Stimulated activated CD4-positive, alpha-beta T cell treated with anti-CD3 and anti-CD28 coated beads, Interleukin-4, amount 100 ng/mL, for 1 hour (primary cell): ENCODE data around the gene ABRACL.
"Not testable (repeated sequence)": the region's sequence is repeated elsewhere in the genome, so short reads cannot be mapped to it uniquely, and the experiment has no call there.

Experiments used
- DNase-seq: peaks from one replicate; pipeline ENCODE4 v3.0.0-alpha.2; 2020

Gene ABRACL, protein sequence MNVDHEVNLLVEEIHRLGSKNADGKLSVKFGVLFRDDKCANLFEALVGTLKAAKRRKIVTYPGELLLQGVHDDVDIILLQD

DNA sequence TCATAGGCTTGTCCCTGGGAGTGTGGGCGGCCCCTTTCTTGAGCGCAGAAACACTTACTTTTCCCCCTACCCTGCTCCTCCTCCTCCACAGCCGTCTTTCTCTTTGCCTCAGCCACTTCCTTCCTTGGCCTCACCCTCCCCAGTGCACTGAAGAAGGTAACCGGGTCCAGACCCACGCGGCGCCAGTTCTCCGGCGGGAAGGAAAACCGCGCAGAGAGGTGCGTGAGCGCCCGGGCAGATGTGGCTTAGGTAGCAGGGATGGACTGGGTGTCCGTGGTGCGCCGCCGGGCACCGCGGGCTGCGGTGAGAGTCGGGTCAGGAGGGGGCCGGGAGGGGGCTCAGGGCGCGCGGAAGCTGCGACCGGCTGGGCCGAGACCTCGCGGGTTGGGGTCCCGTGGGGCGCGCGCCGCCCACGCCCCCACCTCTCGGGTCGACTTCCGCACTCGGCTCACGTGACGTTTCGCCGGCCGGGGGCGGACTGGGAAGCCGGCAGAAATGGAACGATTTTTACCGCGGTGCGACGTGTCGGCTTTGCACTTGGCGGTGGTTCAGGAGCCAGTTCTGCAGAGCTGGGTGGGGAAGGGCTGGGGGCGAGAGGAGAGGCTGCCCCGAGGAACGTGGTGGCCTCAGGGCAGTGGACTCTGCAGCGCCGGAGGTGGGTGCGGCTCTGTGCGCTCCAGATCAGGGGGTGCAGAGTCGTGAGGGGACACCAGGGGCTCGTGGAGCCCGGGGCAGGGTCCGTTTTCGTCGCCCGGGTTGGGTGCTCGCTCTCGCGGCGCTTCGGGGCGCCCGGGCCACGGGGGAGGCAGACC lies at the start of gene ABRACL:
Gene ABRACL (plus strand): TSS at position 88 of the 812 bp plus-strand sequence. CDS start 5,416 bp downstream, outside the sequence.
- DNase-seq: peak; percentile 84

DNA sequence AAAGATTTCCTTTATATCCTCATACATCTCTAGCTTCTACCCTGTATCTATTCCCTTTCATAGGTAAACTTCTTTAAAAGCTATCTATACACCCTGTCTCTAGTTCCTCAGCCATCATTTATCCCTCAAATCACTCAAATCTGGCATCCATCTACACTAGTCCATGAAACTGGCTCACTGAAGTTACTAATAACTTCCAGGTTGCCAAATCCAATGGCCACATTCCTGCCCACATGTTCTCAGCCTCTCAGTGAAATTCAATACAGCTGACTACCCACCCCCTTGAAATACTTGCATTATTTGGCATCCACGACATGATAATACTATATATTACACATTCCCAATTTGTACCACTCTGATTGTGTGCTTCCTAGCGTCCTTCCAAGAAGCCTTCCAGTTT lies 49.2 kb upstream of the ABRACL start:
- no peak for DNase-seq

DNA sequence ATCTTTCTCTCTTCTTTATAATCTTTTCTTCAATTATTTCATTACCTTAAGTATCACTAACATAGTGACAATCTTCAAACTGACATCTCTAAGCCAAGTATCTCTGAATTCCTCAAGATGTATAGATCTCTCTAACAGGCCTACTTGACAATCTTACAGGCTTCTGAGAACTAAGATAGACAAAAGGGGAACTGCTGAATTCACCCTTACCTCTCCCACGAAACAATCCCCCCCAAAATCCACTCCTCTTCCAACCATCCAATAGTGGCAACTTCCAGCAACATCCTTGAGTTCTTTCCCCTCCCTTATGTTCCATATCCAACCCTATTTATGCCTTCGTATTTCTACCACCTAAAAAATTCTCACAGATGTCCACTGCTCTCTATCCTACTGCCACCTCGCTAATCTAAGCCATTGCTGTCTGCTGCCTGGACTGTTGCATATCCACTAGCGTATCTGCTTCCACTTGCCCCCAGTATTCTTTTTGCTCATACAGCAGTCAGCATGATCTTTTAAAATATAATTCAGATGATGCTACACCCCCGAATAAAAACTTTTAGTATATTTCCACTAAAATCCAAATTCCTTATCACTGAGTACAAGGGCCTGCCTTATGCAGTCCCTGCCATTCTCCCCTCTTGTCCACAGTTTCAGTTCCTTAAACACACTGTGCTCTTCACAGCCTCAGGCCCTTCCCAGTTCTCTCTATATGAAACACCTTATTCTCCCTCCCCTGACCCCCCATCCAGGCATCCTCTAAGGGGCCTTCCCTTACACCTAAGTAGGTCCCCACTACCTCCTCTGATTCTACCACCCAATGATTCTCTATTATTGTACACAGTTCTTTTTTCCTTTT lies 48.5 kb upstream of the ABRACL start:
- DNase-seq: no peak

DNA sequence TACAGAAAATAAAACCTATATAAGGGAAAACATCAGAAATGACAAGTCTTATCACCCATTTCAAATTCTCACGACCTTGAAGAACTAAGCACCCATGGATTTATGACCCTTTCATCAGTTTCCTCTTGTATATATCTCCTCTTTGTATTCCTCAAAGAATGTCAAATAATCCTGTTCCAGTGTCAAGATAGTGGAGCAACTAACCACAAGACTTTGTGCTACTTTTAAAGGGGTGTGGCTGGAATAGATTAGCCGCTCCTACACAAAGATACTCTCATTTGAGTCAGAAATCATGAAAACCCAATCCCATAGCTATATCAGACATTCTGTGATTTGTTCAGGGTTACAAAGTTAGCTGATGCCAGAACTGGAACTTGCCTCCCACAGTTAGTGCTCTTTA lies 47.1 kb upstream of the ABRACL start:
- DNase-seq: no peak

DNA sequence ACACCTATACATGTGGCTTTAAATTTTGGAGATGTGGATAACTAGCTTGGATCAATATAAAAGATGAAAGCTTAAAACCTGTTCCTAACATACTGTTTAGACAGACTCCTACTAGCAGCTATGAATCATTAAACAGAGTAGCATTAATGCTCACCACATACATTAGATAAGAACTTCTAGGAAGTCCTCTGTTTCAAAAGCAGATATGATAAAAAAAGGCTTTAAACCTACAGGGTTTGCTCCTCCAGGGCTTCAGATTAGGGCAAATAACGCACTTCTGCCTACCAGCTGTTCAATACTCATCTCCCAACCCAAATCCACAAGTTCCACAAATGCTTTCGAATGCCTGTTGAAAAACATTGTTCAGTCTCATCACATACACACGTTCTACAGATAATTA lies 42.0 kb upstream of the ABRACL start:
- DNase-seq: no peak

DNA sequence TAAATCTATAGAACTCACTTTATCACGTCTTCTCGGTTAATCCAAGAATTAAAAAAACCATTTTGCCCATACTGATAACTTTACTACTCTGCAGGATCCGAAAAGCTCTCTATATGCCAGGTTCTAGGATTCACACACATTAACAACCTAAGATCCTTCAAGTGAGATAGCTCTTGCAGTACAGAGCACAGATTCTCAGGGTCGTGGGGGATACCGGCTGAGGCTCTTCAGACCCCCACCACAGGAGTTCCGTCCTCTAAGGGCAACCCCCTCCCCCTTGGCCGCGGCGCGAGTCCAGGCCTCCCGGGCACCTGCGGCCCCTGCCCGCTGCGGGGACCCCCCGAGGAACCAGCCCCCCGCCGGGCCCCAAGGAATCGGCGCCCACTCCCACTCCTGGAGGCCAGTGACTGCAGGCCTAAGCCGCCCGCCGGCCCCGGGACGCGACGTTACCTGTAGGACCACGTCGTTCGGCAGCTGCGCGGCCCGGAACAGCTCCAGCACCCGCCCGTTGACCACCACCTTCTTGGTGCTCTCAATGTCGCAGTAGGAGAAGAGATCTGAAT lies 41.4 kb upstream of the ABRACL start:
- DNase-seq: no peak

DNA sequence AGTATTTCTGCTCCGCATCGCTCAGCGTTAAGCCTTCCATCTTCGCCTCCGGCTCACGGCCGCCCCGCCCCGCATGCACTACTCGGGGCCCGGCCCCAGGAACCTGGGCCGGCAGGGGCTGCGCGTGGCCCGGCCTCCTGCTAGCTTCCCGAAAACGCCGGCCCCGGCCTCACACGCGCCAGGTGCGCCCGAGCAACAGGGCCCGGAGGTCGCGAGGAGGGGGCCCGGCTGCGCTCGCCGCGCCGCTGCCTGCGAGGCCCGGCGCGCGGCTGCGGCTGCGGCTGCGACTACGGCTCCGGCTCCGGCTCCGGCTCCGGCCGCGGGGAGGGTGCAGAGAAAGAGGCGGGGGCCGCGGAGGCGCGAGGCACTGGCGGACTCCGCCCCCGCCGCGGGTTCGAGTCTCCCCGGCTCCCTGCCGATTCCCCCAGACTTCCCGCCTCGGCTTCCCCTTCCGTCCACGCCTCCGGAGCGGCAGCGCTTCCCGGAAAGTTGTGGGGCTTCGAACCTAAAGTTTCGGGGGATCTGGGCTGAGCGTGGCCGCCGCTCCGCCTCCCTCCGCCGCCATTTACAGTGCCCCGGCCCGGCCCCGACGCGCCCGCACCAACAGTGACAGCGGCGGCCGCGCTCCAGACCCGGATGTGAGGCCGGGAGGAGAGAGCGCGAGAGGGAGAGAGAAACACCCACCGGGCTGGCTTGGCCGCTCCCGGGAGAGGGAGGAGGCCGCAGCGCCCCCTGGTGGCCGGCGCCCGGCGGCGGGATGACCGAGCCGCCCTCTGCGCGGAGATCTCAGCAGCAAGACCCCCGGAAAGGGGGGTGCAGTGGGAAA lies 40.7 kb upstream of the ABRACL start, which contains the start of gene REPS1:
Gene REPS1 (minus strand): TSS at position 611 of the 826 bp plus-strand sequence. CDS start 571 bp downstream, at position 40.
- DNase-seq: peak; percentile 92

DNA sequence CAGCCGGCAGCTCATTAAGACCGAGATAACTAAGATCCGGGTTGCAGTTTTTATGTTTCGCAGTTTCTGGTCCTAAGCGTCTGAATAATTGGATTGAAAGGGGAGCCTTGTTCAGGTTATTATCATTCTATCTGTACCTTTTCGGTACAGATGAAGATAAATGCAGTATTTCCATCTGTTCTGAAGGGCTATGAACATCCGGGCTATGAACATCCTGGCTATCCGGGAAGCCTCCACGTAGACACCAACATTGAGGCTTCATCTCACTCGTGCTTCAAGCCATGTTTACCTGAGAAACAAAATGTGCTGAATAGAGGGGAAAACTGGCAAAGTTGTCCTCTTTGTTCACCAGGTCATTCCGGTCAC lies 40.1 kb upstream of the ABRACL start:
- DNase-seq: no peak

DNA sequence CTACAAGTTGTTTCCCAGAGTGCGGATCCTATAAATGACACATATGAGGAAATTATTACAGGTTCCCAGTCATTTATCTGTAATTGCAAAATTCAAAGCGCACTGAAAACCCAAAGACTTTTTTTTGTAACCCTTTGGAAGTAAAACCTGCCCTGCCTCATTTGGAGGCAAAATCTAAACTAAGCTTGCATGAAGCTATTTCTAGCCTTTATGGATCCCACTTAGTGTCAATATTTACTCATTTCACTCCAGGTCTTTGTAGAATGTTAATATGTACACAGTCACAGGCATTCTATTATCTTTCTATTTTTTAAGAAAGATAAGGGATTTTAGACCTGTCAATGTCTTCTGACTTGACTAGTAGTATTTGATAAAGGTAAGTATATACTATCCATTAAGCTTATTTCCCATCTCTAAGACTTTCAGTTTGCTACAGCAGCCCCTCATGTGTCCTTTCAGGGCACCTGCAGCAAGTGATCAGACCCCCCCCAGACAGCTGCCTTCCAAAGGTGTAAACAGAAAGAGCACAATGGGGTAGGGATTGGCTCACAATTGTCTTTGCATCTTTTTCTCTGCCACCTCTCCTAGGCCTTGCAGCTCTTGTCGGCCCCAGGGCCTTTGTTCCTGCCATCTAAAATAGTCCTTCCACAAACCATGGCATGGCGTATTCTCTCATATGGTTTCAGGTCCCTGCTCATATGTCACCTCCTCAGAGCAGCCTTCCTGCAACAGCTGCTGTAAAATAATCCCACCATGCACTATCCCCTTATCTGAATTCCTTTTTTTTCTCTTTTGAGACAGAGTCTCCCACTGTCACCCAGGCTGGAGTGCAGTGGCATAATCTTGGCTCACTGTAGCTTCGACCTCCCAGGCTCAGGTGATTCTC lies 39.2 kb upstream of the ABRACL start:
- DNase-seq: no peak

DNA sequence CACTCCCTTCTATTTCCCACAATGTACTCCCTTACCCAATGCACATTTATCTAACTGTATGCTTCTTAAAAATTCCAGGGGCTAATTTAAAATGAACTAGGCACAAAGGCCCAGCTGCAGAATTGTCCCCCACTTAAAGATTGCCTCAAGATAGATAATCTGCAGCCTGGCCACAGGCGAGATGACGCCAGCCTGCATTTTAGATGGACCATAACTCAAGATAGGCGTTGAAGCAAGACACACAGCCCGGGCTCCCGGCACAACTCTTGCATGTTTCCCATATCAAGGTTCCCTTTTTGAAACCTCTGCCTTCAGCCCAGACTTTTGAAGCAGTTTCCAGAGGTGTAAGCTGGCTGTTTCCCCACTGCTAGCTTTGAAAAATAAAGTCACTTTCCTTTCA lies 37.3 kb upstream of the ABRACL start:
- no peak for DNase-seq

DNA sequence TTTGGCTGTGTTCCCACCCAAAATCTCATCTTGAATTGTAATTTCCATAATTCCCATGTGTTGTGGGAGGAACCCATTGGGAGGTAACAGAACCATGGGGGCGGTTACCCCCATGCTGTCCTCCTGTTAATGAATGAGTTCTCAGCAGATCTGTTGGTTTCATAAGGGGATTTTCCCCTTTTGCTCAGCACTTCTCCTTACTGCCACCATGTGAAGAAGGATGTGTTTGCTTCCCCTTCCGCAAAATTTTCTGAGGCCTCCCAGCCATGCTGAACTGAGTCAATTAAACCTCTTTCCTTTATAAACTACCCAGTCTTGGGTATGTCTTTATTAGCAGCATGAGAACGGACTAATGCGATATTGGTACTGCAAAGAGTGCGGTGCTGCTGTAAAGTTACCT lies 35.6 kb upstream of the ABRACL start:
- DNase-seq: not testable (repeated sequence)

DNA sequence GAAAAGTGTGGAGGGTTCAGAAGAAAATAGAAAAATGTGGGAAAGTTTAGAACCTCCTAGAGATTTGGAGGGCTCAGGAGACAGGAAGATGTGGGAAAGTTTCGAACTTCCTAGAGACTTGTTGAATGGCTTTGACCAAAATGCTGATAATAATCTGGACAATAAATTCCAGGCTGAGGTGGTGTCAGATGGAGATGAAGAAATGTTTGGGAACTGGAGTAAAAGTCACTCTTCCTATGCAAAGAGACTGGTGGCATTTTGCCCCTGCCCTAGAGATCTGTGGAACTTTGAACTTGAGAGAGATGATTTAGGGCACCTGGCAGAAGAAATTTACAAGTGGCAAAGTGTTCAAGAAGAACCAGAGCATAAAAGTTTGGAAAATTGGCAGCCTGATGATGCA lies 35.1 kb upstream of the ABRACL start:
- not testable (repeated sequence) for DNase-seq

DNA sequence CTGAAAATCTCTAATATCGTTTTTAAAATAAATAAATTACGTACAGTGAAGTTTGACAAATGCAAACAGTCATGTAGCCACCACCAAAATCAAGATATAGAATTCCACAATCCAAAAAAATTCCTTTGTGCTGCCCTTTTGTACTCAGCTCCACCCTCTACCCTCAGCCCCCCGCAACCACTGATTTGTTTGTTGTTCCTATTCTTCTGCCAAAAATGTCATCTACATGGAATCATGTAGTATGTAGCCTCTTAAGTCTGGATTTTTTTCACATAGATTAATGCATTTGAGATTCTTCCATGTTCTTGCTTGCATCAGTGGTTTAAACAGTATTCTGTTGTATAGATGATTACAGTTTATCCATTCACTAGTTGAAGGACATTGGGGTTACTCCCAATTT lies 32.0 kb upstream of the ABRACL start:
- no peak for DNase-seq

DNA sequence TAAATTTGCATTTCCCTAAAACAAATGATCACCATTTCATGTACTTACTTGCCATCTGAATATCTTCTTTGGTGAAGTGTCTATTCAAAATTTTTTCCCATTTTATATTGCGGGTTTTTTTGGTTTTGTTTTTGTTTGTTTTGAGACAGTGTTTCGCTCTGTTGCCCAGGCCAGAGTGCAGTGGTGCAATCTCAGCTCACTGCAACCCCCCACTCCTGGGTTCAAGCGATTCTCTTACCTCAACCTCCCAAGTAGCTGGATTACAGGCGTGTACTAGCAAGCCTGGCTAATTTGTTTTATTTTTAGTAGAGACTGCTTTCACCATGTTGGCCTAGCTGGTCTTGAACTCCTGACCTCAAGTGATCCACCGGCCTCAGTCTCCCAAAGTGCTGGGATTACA lies 31.4 kb upstream of the ABRACL start:
- no peak for DNase-seq

DNA sequence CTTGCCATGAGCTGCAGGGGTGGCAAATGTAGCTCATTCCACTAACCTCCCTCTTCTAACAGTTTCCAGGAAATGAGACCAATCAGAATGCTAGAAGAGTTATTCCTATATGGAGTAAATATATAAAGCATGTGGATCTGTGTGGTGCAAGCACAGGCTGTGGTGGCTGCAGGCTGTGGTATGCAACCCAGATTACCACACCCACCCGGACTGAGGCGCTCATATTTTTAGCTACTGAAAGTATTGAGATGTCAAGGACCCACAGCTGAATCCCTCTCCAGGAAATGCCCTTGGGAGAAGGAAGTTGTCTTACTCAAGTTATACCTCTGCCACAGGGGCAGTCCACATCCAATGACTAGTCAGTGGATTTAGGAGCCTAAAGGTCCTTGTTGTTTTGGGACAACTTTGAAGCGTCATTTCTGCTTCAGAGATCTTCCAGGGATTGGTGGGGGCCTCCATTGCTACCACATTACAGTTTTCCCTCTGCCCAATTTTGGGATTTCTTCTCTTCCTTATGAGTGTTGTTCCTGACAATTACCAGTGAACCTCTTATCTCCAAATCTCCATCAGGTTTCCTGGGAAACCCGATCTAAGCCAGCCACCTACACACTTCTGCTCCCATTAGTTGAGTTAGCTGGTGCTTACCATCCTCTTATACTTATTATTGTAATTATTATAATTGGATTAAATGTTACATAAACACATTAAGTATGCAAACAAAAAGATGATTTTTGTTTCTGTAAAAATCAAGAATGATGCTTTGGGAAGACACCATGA lies 28.4 kb upstream of the ABRACL start:
- no peak for DNase-seq

DNA sequence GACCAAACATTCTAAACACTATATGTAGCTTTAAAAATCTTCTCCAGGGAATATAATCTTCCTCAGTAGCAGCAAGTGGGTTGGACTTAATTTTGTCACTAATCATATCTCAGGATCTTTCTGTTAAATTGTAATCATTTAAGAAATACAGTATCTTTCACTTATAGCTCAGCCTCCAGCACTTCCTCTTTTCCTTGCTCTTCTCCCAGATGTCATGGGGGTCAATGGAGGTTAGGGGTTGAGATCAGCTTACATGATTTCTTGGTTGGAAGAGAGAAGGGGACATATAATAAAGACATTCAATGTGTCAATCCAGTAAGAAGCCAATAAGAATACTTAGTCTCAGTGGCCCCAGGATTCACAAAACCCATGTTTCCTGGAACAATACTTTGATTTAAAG lies 24.8 kb upstream of the ABRACL start:
- DNase-seq: no peak

DNA sequence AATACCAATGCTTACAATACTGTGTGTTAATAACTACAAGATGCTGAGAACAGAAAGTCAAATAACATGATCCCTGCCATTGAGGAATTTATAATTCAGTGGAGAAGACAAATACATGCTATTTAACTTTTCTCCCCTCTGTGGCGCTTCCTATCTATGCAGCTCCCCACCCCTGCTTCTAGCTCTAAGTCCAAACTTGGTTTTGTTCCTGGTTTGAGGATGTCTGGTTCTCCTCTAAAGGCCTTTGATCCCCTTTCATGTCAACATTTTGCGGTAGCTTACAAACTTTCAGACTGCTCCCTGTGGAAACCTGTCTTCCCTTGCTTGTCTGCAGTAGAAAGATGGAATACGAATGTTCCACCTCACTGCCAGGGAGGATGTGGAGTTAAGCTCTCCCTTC lies 22.1 kb upstream of the ABRACL start:
- no peak for DNase-seq

DNA sequence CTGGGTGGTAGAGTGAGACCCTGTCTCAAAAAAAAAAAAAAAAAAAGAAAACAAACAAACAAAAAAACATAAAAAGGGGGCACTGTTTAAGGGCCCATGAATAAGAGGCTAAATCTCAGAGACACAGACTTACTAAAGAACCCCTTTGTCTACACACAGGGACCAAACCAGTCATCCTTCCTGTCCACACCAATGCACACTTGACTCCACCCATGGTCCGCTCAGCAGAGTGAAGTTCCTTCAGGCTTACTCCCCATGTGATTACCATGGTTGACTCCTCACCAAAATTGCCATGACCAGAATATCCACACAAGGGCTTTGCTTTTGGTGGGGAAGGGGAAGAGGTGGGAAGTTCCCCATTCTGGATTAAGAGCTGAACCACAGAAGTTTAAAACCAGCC lies 21.1 kb upstream of the ABRACL start:
- DNase-seq: no peak

DNA sequence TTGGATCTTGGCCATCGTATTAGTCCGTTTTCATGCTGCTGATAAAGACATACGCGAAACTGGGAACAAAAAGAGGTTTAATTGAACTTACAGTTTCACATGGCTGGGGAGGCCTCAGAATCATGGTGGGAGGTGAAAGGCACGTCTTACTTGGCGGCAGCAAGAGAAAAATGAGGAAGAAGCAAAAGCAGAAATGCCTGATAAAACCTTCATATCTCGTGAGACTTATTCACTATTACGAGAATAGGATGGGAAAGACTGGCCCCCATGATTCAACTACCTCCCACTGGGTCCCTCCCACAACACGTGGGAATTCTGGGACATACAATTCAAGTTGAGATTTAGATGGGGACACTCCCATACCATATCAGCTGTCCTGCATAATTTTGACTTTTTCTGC lies 20.4 kb upstream of the ABRACL start:
- DNase-seq: no peak

DNA sequence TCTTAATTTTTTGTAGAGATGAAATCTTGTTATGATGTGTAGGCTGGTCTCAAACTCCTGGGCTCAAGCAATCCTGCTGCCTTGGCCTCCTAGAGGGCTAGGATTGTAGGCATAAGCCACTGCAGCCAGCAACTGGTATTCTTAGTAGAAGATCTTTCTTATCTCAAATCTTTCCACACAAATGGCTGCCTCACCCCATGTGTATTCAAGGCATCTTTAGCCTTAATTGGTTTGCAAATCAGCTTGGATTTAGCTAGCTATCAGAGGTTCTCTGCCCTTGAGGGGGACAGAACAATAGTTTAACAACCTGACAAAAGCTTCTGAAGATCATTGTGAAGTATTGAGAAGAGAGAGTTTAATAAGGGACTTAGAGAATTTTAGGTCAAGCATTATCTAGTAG lies 17.9 kb upstream of the ABRACL start:
- DNase-seq: no peak

DNA sequence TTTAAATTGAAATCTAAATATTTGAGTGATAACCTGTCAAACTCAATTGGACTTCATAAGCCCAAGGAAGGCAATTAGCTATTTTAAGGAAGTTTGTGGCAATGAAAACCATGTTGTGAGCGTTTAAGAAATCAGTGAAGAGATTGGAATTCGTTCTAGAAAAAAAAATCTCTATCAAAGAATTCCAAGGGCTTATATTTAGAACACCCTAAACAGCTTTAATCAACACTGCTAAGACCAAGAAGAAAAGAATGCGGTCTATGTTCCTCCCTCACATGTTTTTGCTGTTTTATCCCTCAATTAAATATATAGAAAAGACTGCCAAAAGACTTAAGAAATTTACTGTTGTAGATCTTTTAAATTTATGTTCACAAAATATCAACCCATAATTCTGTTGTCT lies 16.6 kb upstream of the ABRACL start:
- no peak for DNase-seq
